ENCODE results near the gene TIFAB.

TIFAB gene

DNA sequence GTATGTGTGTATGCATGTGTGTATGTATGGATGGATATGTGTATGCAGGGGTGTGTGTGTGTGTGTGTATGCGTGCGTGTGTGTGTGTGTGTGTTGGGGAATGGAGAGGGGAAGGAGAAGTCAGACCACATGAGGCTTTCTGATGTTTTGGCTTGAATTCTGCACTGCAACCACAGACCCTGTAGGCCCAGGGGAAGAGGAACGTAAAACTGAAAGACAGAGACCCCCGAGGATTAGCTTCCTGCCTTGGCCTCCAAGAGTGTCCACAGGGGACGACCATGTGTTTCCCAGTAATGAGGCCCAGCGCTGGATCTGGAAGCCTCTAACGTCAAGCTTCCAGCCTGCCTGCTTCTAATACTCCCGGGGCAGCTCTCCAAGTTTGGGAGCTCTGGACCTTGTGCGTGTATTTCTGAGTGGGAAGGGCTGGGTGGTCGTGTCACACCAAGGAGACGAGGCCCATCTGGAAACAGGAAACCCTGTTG is 10.8 kb downstream of the TIFAB start:
- no peak for DNase-seq

GRCh38 chr5:135440916-135441315 is 11.2 kb downstream of the TIFAB start:
- no peak for DNase-seq

DNA sequence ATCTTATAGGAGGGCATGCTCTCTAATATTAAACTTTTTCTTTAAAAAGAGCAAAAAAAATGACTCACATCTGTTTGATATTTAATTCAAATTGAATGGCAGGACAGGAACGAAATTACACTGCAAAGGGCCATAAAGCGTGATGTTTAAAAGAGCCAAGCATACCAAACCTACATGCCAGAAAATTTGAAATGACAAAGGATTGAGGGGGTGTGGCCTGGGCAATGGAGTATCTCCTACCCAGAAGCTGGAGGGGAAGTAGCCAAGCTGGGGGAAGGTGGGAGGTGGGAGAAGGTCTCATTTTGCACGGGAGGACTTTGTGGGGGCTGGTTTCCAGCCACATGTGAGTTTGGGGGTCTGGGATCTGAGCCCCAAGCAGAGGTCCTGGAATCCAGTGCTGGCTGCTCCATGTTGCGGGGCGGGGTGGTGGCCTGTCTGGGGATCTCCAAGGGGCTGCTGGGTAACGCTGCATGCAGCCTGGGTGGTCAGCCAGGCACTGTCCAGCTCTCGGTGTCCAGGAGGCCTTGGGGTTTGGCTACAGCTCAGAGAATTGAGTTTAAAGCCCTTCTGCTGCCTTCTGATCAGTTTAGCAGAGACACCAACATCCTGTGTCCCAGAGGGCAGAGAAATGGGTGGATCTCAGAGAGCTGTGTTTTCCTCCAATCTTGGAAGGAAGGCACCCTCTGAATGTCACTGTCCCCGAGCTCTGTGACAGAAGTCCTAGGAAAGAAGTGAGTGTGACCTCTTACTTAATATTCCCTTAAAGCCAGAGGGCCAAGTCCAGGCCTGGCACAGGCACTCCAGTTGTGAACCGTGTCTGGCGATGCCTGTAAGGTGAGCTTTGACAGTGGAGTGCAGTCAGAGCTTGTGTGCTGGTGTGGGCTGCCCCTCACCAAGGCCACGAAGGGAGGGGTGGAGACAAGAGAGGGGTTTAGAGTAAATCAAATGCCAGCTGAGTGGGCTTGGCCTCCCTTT is 12.6 kb downstream of the TIFAB start:
- no peak for DNase-seq

- DNase-seq: no peak
Observed at GRCh38 chr5:135438636-135439221, 13.4 kb downstream of the TIFAB start.

DNA sequence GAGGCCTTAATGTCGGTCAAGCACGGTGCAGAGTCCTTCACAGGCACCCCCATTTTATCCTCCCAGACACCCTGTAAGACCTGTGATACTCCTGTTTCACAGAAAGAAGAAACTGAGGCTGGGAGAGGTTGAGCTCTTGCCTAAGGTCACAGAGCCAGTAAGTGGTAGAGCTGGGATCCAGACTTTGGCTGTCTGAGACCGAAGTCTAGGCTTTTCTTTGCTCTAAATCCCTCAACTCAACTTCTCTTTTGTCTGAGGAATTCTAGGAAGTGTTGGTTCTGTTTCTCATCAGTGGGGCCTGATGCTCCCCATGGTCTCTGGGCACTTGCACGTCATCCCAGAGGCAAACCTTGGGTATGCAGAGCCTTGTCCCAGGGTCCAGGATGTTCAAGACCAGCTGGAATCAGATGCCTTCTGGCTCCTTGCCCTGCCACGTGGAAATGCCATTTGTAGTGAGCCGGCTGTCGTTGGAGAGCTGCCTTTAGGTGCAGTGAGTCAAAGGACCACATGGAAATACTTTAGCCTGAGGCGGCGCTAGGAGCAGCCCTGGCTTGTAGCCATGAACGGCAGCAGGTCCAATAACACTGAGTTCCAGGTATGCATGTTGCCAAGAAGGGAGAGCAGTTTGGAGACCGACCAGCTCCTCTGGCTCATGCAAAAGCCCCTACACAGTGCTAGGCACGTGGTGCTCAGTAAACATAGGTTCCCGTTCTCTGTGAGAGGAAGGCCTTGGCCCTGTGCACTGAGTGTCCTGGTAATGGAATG is 14.2 kb downstream of the TIFAB start:
- DNase-seq: no peak

DNA sequence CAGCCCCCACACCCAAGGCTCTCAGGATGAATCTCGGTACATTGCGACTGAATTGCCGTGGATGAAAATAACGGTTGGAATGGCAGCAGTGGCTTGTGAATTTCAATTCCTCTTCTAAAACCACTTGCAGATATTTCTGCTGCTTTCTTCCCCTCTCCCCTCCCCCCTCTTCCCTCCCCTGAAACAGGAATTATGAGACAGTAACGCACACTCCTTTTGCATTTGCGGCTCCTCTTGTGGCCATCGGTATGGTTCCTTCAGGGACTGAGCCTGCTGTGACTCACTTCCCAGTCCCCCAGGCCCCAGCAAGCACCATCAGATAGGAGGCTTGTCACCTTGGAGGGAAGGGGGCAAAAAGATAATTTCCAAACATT is 14.7 kb downstream of the TIFAB start:
- no peak for DNase-seq

DNA sequence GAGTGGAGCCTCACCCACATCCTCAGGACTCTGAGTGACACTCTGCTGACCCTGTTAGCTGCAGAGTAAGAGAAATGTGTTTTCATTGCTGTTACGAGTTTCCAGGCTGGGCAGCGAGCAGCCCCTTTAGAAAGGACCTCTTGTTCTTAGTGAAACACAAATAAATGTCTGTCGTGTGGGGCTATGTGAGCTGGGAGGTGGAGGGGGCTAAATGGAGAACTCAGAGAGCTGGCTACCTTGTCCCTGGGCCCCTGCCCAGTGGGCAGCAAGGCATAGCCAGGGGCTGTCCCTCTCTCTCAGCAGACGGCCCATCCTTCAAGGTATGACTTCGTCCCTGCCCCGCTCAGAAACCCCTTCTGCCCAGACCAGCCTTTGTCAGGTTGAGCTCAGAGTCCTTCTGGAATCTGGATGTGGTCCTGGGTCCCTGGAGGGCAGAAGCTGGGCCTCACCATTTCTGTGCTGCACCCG is 15.2 kb downstream of the TIFAB start:
- no peak for DNase-seq

DNA sequence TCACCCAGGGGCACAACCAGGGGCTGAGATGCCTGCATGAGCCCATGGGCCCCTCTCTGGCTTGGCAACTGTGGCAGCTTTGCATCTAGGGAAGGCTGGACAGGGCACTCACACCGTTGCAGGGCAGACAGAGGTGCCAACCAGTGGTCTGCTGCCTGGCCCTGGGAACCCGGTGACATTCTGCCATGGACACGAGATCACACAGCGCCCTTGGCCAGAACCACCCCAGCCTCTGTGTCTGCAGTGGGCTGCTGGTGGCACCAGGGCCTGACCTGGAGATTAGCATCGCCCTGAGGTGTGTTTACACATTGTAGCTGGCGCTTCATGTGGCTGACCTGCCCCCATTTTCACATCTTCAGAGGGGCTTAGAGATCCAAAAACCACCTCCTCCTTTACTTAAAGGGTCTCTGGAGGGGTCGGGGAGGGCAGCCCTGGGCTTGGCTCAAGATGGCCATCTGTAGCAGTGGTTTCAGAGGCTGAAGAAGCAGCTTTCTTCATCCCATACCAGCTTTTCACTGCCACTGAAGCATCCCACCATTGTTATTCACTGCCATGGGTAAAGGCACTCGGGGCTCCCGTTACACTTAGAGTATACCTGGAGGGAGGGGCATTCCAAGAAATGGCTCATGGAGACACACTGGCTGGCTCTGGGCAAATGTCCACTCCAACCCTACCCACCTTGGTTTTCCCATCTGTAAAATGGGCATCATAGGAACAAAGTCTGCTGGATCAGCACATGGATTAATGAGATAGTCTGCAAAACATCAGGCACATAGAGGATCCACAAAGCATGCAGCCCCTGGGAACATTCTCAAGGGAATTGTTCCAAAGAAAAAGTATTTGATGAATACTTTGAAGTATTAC is 16.5 kb downstream of the TIFAB start:
- DNase-seq: no peak

GRCh38 chr5:135434591-135435466 is 17.3 kb downstream of the TIFAB start:
- no peak for DNase-seq

GRCh38 chr5:135433681-135434426 is 18.3 kb downstream of the TIFAB start:
- DNase-seq: no peak

GRCh38 chr5:135432113-135432512 is 20.0 kb downstream of the TIFAB start:
- DNase-seq: no peak

DNA sequence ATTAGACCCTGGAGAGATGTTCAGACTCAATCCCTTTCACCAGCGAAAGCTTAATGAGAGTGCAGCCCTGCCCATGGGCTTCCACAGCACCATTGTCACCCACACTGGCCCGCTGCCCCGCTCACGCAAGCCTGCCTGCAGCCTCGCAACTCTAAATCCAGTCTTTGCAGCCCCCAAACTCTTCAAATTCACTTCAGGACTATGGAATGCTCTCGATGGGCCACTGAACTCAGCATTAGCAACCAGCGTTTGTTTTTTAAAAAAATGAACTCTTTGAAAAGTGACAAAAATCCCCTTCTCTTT is 22.1 kb downstream of the TIFAB start:
- DNase-seq: no peak

DNA sequence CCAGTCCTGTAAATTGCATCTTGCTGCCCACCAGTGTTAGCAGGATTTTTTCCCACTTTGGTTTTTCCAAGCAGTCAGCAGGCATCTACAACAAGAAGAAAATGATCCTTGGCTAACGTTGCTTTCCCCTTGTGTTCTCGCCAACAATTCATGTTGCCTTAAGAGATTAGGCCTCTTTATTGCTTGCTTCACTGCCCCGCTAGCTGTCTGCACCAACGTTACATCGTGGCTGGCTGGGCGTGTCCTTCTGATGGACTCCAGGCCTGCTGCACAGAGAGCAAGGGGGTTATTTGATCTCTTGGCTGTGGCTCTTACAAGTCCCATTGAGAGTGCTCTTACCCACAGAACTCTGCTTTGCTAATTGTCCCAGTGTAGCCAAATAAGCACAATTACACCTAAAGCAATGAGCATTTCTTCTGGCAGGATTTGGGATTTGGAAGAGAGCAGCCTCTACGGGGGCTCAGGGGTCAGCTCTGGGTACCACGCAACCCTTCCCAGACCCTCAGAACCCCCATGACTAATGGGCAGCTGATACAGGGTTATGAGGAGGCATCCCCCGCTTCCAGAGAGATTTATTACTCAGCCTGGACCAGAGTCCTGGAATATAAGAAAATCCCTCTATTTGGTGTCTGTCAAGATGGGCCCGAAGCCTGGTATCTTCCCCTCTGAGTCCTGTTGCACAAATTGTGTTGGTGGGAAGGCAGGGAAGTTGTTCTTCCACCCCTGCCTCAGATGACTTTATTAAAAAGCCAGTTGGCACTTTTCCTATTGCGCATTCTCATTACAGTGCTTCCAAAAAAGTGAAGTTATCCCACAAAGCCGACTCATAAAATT is 22.6 kb downstream of the TIFAB start:
- no peak for DNase-seq

DNA sequence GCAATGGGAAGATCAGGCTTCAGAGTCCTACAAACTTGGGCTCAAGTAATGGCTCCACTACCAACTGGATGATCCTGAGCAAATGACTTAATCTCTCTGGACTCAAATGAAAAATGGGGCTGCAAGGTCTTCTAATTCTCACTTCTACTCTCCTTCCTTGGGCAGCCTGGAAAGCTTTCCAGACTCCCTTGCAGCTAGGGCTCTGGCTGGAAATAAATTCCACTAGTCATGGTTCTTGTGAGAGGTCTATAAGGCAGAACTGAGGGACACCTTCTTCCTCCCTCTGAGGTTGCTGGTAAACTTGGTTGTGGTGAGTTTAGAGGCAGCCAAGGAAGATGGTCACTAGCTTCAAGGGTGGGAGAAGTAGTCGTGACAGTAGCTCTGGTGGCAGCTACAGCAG is 23.6 kb downstream of the TIFAB start:
- DNase-seq: no peak

- DNase-seq: peak; percentile 31
Observed at GRCh38 chr5:135426102-135427082, 25.8 kb downstream of the TIFAB start.

DNA sequence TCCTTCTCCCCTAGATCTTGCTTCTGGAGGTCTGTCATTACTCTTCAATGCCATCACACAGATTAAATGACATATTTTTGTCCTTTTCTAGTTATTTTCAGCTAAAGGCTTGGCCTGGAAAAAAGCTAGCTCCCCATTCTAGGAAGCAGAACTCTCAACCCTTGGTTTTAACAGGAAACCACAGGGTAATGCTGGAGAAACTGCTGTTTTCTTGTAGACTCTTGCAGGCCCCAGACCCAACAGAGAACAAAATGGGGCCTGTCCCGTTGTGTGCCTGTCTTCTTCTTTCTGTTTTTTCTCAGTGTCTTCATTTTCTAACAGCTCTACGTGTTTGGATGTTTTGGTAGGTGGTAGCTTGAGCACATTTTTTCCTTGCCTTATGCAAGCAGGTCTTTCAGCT is 26.5 kb downstream of the TIFAB start:
- no peak for DNase-seq

GRCh38 chr5:135423846-135424168 is 28.3 kb downstream of the TIFAB start:
- no peak for DNase-seq

DNA sequence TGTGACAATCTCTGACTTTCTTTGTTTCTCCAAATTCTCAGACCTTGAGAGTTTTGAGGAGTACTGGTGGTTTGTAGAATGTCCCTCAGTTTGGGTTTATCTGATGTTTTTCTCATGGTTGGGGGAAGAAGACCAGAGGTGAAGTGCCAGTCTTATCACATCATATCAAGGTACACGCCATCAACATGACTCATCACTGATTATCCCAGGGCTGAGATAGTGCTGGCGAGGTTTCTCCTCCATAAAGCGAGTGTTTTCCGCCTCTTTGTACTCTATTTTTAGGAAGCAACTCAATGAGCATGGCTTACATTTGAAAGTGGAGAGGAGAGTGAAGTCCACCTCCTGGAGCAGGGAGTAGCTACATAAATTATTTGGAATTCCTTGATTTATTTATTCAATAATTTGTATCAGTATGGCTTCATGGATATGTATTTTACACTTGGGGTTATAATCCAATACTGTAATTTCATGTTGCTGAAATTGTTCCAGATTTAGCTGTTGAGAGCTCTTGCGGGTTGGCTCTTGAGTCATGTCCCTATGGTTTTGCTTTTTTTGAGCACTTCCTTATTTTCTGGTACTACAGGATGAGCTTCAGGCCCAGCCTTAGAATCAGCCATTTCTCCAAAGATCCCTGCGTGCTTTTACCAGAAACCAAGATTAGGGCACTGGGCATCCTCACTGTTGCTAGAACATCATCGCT is 28.9 kb downstream of the TIFAB start:
- DNase-seq: no peak

Data from stimulated activated CD4-positive, alpha-beta T cell treated with anti-CD3 and anti-CD28 coated beads, Interleukin-15, amount 100 ng/mL, for 24 hours (primary cell).